ENCODE measurements around the gene DMXL1.

DNA sequence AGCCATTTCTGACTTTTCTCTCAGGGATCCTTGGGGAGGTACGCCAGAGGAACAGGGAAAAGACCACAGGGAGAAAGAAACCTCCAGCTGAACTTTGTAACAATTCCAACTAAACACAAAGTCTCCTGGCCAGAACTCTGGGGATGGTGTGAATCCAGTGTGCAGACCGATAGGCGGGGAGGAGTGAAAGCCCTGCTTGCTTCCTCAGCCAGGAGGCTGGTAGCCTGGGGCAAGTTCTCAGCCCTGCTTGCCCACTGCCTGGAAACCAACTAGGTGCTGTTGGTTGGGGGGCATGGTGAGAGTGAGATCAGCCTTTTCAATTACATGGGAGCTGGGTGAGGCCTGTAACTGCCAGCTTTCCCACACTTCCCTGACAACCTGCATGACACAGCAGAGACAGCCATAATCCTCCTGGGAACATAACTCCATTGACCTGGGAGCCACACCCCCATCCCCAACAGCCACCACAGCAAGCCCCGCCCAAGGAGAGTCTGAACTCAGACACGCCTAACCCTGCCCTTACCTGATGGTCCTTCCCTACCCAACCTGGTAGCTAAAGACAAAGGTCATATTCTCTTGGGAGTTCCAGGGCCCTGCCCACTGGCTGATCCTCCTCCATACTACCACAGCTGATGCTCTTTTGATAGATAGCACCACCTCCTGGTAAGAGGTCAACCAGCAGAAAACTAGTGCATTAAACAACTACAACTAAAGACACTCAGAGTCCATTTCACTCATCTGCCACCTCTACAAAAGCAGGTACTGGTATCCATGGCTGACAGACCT, 184.9 kb downstream of the DMXL1 start:
- TF ChIP-seq, protein P1, sequence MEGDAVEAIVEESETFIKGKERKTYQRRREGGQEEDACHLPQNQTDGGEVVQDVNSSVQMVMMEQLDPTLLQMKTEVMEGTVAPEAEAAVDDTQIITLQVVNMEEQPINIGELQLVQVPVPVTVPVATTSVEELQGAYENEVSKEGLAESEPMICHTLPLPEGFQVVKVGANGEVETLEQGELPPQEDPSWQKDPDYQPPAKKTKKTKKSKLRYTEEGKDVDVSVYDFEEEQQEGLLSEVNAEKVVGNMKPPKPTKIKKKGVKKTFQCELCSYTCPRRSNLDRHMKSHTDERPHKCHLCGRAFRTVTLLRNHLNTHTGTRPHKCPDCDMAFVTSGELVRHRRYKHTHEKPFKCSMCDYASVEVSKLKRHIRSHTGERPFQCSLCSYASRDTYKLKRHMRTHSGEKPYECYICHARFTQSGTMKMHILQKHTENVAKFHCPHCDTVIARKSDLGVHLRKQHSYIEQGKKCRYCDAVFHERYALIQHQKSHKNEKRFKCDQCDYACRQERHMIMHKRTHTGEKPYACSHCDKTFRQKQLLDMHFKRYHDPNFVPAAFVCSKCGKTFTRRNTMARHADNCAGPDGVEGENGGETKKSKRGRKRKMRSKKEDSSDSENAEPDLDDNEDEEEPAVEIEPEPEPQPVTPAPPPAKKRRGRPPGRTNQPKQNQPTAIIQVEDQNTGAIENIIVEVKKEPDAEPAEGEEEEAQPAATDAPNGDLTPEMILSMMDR (conservative IDR thresholded peaks at IDR 0.05; ENCODE audit: low read depth, low read length): peak; percentile 57
- TF ChIP-seq EZH2phosphoT487 (IDR thresholded peaks at IDR 0.05; ENCODE audit: borderline replicate concordance, low read length) (no peak), EZH2 (IDR thresholded peaks at IDR 0.05; ENCODE audit: low read length, unreplicated experiment) (no peak)
